MV-4-11 (cell line): Measurements from ENCODE around the gene PPP2R3B.

Experiments
- DNase-seq: peaks from one replicate; lab custom pipeline; 2025; lab: John Stamatoyannopoulos, UW

The PPP2R3B gene

GRCh38 chrX:302975-303374, 83.7 kb downstream of the PPP2R3B start:
- DNase-seq = no peak

DNA sequence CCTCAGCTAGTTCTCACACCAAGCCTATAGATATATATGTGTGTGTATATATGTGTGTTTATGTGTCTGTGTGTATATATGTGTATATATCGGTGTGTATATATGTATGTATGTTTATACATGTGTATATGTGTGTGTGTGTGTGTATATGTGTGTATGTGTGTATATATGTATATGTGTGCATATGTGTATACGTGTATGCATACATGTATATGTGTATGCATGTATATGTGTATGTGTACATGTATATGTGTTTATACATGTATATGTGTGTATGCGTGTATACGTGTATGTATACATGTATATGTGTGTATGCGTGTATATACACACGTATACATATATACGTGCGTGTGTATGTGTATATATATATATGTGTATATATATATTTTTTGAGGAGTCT, 86.4 kb downstream of the PPP2R3B start:
- no peak for DNase-seq

DNA sequence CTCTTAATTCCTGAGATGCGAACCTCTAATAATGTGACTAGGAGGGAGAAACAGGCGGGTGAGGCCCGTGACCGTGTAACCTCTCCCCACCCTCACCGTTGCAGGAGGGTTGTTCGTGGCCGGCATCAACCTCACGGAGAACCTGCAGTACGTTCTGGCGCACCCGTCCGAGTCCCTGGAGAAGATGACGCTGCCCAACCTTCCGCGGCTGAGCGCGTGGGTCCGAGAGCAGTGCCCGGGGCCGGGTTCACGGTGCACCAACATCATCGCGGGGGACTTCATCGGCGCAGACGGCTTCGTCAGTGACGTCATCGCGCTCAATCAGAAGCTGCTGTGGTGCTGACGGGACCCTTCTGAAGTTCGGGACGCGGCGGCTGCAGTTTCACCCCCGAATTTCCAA, 87.7 kb downstream of the PPP2R3B start:
- no peak for DNase-seq

- no peak for DNase-seq
Measured at GRCh38 chrX:295136-295535, 91.6 kb downstream of the PPP2R3B start.

- no peak for DNase-seq
Measured at GRCh38 chrX:292900-293897, 93.5 kb downstream of the PPP2R3B start.

DNA sequence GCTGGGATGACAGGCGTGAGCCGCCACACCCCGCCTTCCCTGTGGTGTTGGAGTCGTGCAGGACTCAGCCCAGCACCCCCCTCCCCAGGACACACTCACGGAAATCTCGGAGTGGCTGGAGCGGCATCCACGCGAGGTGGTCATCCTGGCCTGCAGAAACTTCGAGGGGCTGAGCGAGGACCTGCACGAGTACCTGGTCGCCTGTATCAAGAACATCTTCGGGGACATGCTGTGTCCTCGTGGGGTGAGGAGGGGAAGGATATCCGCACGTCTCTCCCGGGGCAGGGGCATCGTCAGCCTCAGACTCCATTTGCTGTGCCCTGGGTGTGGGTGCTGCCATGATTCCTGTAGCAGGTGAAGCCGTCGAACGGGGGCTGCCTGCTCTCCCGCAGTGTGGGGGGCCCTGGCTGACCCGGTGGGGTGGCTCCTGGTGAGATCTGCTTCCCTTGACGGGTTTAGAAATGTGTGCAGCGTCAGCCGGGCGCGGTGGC, 95.3 kb downstream of the PPP2R3B start:
- no peak for DNase-seq

GRCh38 chrX:290476-291166, 96.1 kb downstream of the PPP2R3B start:
- DNase-seq = no peak

GRCh38 chrX:288561-288991, 98.1 kb downstream of the PPP2R3B start:
- DNase-seq = no peak

DNA sequence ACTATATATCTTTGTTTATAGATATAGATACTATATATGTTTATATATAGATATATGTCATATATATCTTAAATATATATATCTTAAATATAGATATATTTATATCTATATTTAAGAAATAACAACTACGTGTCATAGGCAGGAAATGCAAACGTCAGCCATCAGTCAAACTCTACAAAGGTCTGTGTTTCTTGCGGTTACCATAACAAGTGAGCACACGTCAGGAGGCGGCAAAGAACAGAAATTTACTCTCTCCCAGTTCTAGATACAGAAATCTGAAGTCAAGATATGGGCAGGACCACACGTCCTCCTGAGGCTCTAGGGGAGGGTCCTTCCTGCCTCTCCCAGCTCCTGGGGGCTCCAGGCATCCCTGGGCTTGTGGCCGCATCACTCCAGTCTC, 99.0 kb downstream of the PPP2R3B start:
- no peak for DNase-seq

DNA sequence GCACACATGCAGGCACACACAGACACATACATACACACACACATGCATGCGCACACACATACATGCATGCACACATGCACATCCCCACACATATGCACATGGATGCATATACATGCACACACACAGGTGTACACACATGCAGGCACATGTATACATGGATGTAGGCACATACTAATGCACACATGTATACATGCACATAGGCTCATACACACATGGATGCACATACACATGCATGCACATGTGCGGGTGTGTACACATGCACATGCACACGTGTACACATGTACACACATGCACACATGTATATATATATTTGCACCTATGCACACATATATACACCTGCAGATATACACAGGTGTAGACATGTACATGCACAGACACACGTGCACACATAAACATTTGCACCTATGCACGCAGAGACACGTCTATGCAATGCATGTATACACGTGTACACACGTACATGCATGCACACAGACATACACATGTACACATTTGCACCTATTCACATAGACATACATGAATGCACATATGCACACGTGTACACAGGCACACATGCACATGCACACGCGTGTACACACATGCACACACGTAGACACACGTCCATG, 101.5 kb downstream of the PPP2R3B start:
- DNase-seq = no peak
